Caco-2 (cell line): Measurements from ENCODE around the gene GSTT2B. TPM values are rescaled to one million over a fixed set of nuclear protein-coding genes. Genes with fewer than 3 reads are reported as not detected.
"Not testable (repeated sequence)": the region's sequence is repeated elsewhere in the genome, so short reads cannot be mapped to it uniquely, and the experiment has no call there.

Experiments
- BruUV-seq: library from RNA; stranded (reverse); fragments of 400-500 nt; replicated peaks from 2 replicates; lab custom pipeline; 2021; lab: Mats Ljungman, UMichigan
- CTCF ChIA-PET: fragments of 300-600 bp; sonication (Branson Sonifier 250); formaldehyde crosslinking; loops from one replicate; lab custom pipeline; 2022; ENCODE audit warnings: antibody characterized with exemption; lab: Charles Lee
- POLR2A ChIA-PET: fragments of 300-600 bp; sonication (Branson Sonifier 250); formaldehyde crosslinking; loops from one replicate; lab custom pipeline; 2022; ENCODE audit warnings: antibody characterized with exemption; lab: Charles Lee
- DNase-seq, 2 experiments: peaks; one replicate each; pipeline versions ENCODE4 v3.0.0 to v3.0.0-alpha.2; 2020 to 2022
- H3K27me3 ChIP-seq: replicated peaks from 2 replicates; pipeline ENCODE4 v1.6.0; 2011; ENCODE audit warnings: low read length; ENCODE audit not compliant: control insufficient read depth, insufficient read depth
- H3K36me3 ChIP-seq: 2 replicates; pipeline ENCODE4 v1.5.1; 2011; ENCODE audit warnings: low read length; ENCODE audit not compliant: control insufficient read depth, insufficient read depth
- H3K4me1 ChIP-seq: fragments of 250-450 bp; sonication (Bioruptor Pico); 2 replicates; pipeline ENCODE4 v1.5.1; 2020; ENCODE audit warnings: mild to moderate bottlenecking
- H3K4me3 ChIP-seq: 2 replicates; pipeline ENCODE4 v1.5.1; 2011; ENCODE audit warnings: low read depth, mild to moderate bottlenecking, control low read depth, low read length
- H3K9me3 ChIP-seq: fragments of 250-450 bp; sonication (Bioruptor Pico); 2 replicates; pipeline ENCODE4 v1.5.1; 2020; ENCODE audit warnings: mild to moderate bottlenecking, moderate library complexity
- H3K27ac Mint-ChIP-seq: one replicate; pipeline ENCODE4 v1.8.0; 2022; ENCODE audit warnings: mixed read lengths; ENCODE audit not compliant: unreplicated experiment
- H3K27me3 Mint-ChIP-seq: one replicate; pipeline ENCODE4 v1.8.0; 2022; ENCODE audit warnings: mixed read lengths; ENCODE audit not compliant: insufficient read depth, unreplicated experiment
- H3K36me3 Mint-ChIP-seq: one replicate; pipeline ENCODE4 v1.8.0; 2022; ENCODE audit warnings: mild to moderate bottlenecking, mixed read lengths; ENCODE audit not compliant: insufficient read depth, unreplicated experiment
- H3K4me1 Mint-ChIP-seq: one replicate; pipeline ENCODE4 v1.8.0; 2022; ENCODE audit warnings: low read depth, mixed read lengths; ENCODE audit not compliant: unreplicated experiment
- H3K4me3 Mint-ChIP-seq: one replicate; pipeline ENCODE4 v1.8.0; 2022; ENCODE audit warnings: mild to moderate bottlenecking, moderate library complexity, mixed read lengths; ENCODE audit not compliant: unreplicated experiment
- H3K9me3 Mint-ChIP-seq: one replicate; pipeline ENCODE4 v1.8.0; 2022; ENCODE audit warnings: mixed read lengths; ENCODE audit not compliant: unreplicated experiment
- CTCF ChIP-seq, 2 experiments: fragments of 200-600 bp in 1 of 2; IDR thresholded peaks; 1 replicate in 1 of 2; 2 replicates in 1 of 2; pipeline versions ENCODE4 v1.5.1 to v1.8.0; 2011 to 2022; ENCODE audit warnings: antibody characterized with exemption in 1 of 2, control low read depth in 1 of 2, inconsistent platforms in 1 of 2, low read depth in 1 of 2, low read length in 1 of 2, mild to moderate bottlenecking in 1 of 2, moderate library complexity in 1 of 2; ENCODE audit not compliant: insufficient read depth in 1 of 2, severe bottlenecking in 1 of 2, unreplicated experiment in 1 of 2
- intact Hi-C: fragments of 100-400 bp; cut with micrococcal nuclease; formaldehyde crosslinking; loops from one replicate; pipeline ENCODE4 v1.10.0; 2022; ENCODE audit not compliant: unreplicated experiment
- total RNA-seq: library from RNA; stranded (reverse); gene quantifications from 2 replicates; pipeline ENCODE4 v1.2.3, GENCODE V29; 2022

GSTT2B gene
- total RNA-seq, 1 experiment from 2014 or later, result 9.6 TPM

DNA sequence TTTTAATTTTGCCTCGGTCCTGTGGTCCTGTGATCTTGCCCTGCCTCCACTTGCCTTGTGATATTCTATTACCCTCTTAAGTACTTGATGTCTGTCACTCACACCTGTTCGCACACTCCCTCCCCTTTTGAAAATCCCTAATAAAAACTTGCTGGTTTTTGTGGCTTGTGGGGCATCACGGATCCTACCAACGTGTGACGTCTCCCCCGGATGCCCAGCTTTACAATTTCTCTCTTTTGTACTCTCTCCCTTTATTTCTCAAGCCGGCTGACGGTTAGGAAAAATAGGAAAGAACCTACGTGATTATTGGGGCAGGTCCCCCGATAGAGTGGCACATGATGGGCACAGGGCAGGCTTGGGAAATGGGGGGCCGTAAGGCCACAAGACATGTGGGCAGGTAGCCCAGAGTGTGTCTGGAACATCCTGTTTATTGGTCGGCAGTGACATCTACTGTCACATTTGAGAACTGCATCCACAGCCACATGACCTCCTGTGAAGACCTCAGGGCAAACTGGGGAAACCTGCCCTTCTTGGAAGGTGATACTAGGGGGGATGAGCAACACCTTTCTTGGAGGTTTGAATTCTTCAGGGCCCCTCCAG lies 4.6 kb downstream of the GSTT2B start:
- intact Hi-C loops, result loop anchor here (5.0 kb wide), 2 partner anchors 69 to 94 kb away; no protein-coding TSS in a partner anchor
- H3K27ac Mint-ChIP-seq, H3K36me3 ChIP-seq, H3K9me3 Mint-ChIP-seq, H3K27me3 Mint-ChIP-seq, H3K27me3 ChIP-seq, H3K4me1 ChIP-seq, H3K4me3 Mint-ChIP-seq, H3K9me3 ChIP-seq, H3K4me3 ChIP-seq, H3K36me3 Mint-ChIP-seq, H3K4me1 Mint-ChIP-seq, BruUV-seq: not testable (repeated sequence)
- POLR2A ChIA-PET, result interaction anchor here (0.6 kb wide), 1 partner anchor 62 kb away, joined by 3 read pairs; the partner anchor contains the start of gene MIF
- peak; percentile 74 to 84 for DNase-seq
- peak; percentile 69 to 95 for TF ChIP-seq CTCF (IDR thresholded peaks at IDR 0.05; ENCODE audit: insufficient read depth in 1 of 2, low read depth in 1 of 2, low read length in 1 of 2, severe bottlenecking in 1 of 2, unreplicated experiment in 1 of 2)
- CTCF ChIA-PET, result interaction anchor here (0.6 to 1.0 kb wide), 2 partner anchors 67 to 69 kb away, joined by 4 to 7 read pairs; no protein-coding TSS in a partner anchor

GRCh38 chr22:23955886-23956285 lies 5.1 kb downstream of the GSTT2B start:
- not testable (repeated sequence) for H3K9me3 Mint-ChIP-seq, H3K4me1 Mint-ChIP-seq, H3K4me3 ChIP-seq, H3K4me3 Mint-ChIP-seq, H3K27me3 Mint-ChIP-seq, H3K27ac Mint-ChIP-seq, BruUV-seq, H3K27me3 ChIP-seq, H3K36me3 Mint-ChIP-seq, DNase-seq, H3K36me3 ChIP-seq, H3K4me1 ChIP-seq, H3K9me3 ChIP-seq
- CTCF ChIA-PET, result interaction anchor here (0.6 to 1.0 kb wide), 2 partner anchors 67 to 68 kb away, joined by 4 to 7 read pairs; no protein-coding TSS in a partner anchor
- POLR2A ChIA-PET, result interaction anchor here (0.6 kb wide), 1 partner anchor 62 kb away, joined by 3 read pairs; the partner anchor contains the start of gene MIF
- intact Hi-C loops, result loop anchor here (5.0 kb wide), 2 partner anchors 69 to 94 kb away; no protein-coding TSS in a partner anchor

GRCh38 chr22:23954991-23955305 lies 6.0 kb downstream of the GSTT2B start:
- DNase-seq, H3K36me3 Mint-ChIP-seq, H3K4me3 Mint-ChIP-seq, H3K9me3 ChIP-seq, H3K27me3 ChIP-seq, H3K4me1 ChIP-seq, H3K4me3 ChIP-seq, H3K4me1 Mint-ChIP-seq, H3K36me3 ChIP-seq, CTCF ChIA-PET, H3K27ac Mint-ChIP-seq, H3K27me3 Mint-ChIP-seq, H3K9me3 Mint-ChIP-seq, POLR2A ChIA-PET, BruUV-seq: not testable (repeated sequence)
- intact Hi-C loops, result loop anchor here (5.0 kb wide), 2 partner anchors 68 to 93 kb away; no protein-coding TSS in a partner anchor

GRCh38 chr22:23954193-23954990 lies 6.6 kb downstream of the GSTT2B start:
- intact Hi-C loops, H3K27ac Mint-ChIP-seq, H3K4me3 Mint-ChIP-seq: not testable (repeated sequence)

GRCh38 chr22:23953485-23953884 lies 7.5 kb downstream of the GSTT2B start:
- BruUV-seq, H3K36me3 Mint-ChIP-seq, CTCF ChIA-PET: not testable (repeated sequence)

More at GRCh38 chr22:23954193-23954990, 6.6 kb downstream of the GSTT2B start:
- H3K36me3 ChIP-seq, H3K9me3 Mint-ChIP-seq, DNase-seq, H3K27me3 Mint-ChIP-seq, BruUV-seq, H3K4me1 ChIP-seq, H3K27me3 ChIP-seq, H3K36me3 Mint-ChIP-seq, CTCF ChIA-PET, POLR2A ChIA-PET, H3K9me3 ChIP-seq, H3K4me1 Mint-ChIP-seq, H3K4me3 ChIP-seq: not testable (repeated sequence)

DNA sequence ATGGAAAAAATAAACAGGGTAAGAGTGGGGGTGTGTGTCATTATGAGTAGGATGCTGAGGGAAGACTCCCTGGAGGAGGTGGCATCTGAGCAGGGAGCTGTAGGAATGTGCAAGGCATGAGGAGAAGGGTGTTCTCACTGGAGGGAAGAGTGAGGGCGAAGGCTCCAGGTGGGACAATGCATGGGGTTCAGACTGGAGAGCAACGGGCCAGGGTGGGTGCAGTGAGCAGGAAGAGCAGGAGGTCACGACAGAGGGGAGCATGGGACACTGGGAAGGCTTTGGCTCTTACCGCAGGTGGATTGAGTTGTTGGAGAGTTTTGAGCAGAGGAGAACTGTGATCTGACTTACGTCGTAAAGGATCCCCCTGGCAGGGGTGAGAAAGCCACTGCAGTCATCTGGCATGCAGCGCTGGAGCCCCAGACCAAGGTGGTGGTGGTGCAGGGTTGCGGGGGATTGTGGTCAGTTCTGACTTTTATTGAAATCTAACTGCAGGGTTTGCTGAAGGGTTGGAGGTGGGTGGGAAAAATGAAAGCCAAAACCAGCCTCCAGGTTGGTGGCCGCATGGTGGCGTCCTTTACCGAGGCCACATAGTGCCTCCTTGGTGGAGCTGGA lies 8.1 kb downstream of the GSTT2B start:
- H3K4me1 ChIP-seq, H3K36me3 ChIP-seq, H3K9me3 ChIP-seq, H3K27ac Mint-ChIP-seq, H3K4me3 ChIP-seq, H3K4me1 Mint-ChIP-seq, CTCF ChIA-PET, H3K27me3 Mint-ChIP-seq, H3K9me3 Mint-ChIP-seq, H3K36me3 Mint-ChIP-seq, BruUV-seq, intact Hi-C loops, DNase-seq, H3K27me3 ChIP-seq, POLR2A ChIA-PET, H3K4me3 Mint-ChIP-seq: not testable (repeated sequence)

More at GRCh38 chr22:23953485-23953884, 7.5 kb downstream of the GSTT2B start:
- H3K9me3 ChIP-seq, H3K4me3 ChIP-seq, intact Hi-C loops, H3K27ac Mint-ChIP-seq, H3K27me3 Mint-ChIP-seq, H3K4me1 ChIP-seq, H3K27me3 ChIP-seq, H3K4me3 Mint-ChIP-seq, POLR2A ChIA-PET, H3K4me1 Mint-ChIP-seq, H3K36me3 ChIP-seq, H3K9me3 Mint-ChIP-seq, DNase-seq: not testable (repeated sequence)
